GM12891 (cell line): ENCODE measurements around the gene FLVCR1. TPM values are rescaled to one million over a fixed set of nuclear protein-coding genes. Genes with fewer than 3 reads are reported as not detected.

Source experiments
- DNase-seq: peaks from one replicate; pipeline ENCODE4 v3.0.0; 2011; ENCODE audit warnings: low spot score; ENCODE audit not compliant: insufficient read length
- FAIRE-seq: peaks from 2 replicates; lab custom pipeline; 2011; peaks lifted over from hg19 to GRCh38; lab: Jason Lieb, UNC
- PAX5 ChIP-seq: IDR thresholded peaks from 2 replicates; pipeline ENCODE4 v1.6.1; 2011; ENCODE audit warnings: low read length, moderate library complexity, mild to moderate bottlenecking; ENCODE audit not compliant: insufficient read depth, severe bottlenecking
- POLR2A ChIP-seq: IDR thresholded peaks from 2 replicates; pipeline ENCODE4 v1.6.1; 2011; ENCODE audit warnings: low read depth, low read length, control low read depth
- POLR2AphosphoS5 ChIP-seq: IDR thresholded peaks from 2 replicates; pipeline ENCODE4 v1.6.1; 2011; ENCODE audit warnings: low read depth, low read length, control low read depth
- POU2F2 ChIP-seq: IDR thresholded peaks from 2 replicates; pipeline ENCODE4 v1.6.1; 2011; ENCODE audit warnings: low read depth, mild to moderate bottlenecking, control low read depth, low read length, moderate library complexity
- SPI1 ChIP-seq: IDR thresholded peaks from 2 replicates; pipeline ENCODE4 v1.6.1; 2011; ENCODE audit warnings: low read depth, low read length, control low read depth
- TAF1 ChIP-seq: IDR thresholded peaks from 2 replicates; pipeline ENCODE4 v1.6.1; 2011; ENCODE audit warnings: low read depth, low read length, control low read depth
- polyA plus RNA-seq: library from polyadenylated mRNA; unstranded; fragments of >200 nt; gene quantifications from one replicate; pipeline ENCODE4 v1.2.1, GENCODE V29; 2012; ENCODE audit warnings: low read depth, missing spikeins, inconsistent platforms; ENCODE audit not compliant: missing spikeins

The FLVCR1 gene
- 9.5 TPM for polyA plus RNA-seq

GRCh38 chr1:212857992-212858460 is at the start of gene FLVCR1:
Gene FLVCR1, plus strand, starts transcription at chr1:212858275. Its CDS starts 178 bp downstream, at chr1:212858453.
- FAIRE-seq = peak; percentile 99
- DNase-seq = peak; percentile 94
- TF ChIP-seq TAF1 = peak; percentile 65; the same call in 1 of the 2 replicates
- TF ChIP-seq POLR2A = peak; percentile 75
- no peak for TF ChIP-seq SPI1
- TF ChIP-seq PAX5 = no peak
- TF ChIP-seq POU2F2 = peak; percentile 61; the same call in 1 of the 2 replicates
- 0 out of 2 replicates have a peak, but pooled peaks have one; percentile 71 for TF ChIP-seq POLR2AphosphoS5

- TF ChIP-seq POU2F2 (no peak), POLR2AphosphoS5 (no peak), TAF1 (no peak), POLR2A (no peak), SPI1 (no peak)
- no peak for DNase-seq
- peak; percentile 58 for FAIRE-seq
These were observed 43.3 kb upstream of the FLVCR1 start for GRCh38 chr1:212814537-212815334.

GRCh38 chr1:212816567-212817278 is 41.4 kb upstream of the FLVCR1 start:
- FAIRE-seq (no peak), DNase-seq (no peak)
- TF ChIP-seq PAX5 (no peak), POU2F2 (no peak), SPI1 (no peak)

- FAIRE-seq = peak; percentile 77
- no peak for TF ChIP-seq SPI1
- TF ChIP-seq POU2F2 = 0 out of 2 replicates have a peak, but pooled peaks have one; percentile 17
- no peak for DNase-seq
These were observed 38.3 kb upstream of the FLVCR1 start for GRCh38 chr1:212819726-212820125.

- DNase-seq (no peak), FAIRE-seq (peak; percentile 43)
- TF ChIP-seq POLR2AphosphoS5 (no peak), TAF1 (no peak), SPI1 (no peak), PAX5 (no peak), POU2F2 (no peak), POLR2A (no peak)
These were observed 37.1 kb upstream of the FLVCR1 start for GRCh38 chr1:212820969-212821368.

- no peak for DNase-seq
- no peak for FAIRE-seq
- TF ChIP-seq POU2F2 (no peak), POLR2A (no peak), PAX5 (no peak), SPI1 (no peak)
These were observed 35.1 kb upstream of the FLVCR1 start for GRCh38 chr1:212822956-212823355.

- FAIRE-seq = no peak
- DNase-seq = no peak
These were observed 33.9 kb upstream of the FLVCR1 start for GRCh38 chr1:212824201-212824600.

GRCh38 chr1:212825798-212826452 is 32.1 kb upstream of the FLVCR1 start:
- no peak for DNase-seq
- TF ChIP-seq POLR2A = no peak
- TF ChIP-seq POLR2AphosphoS5 = no peak
- TF ChIP-seq SPI1 = no peak
- no peak for TF ChIP-seq POU2F2
- TF ChIP-seq TAF1 = no peak
- no peak for TF ChIP-seq PAX5
- FAIRE-seq = no peak

More at GRCh38 chr1:212824201-212824600, 33.9 kb upstream of the FLVCR1 start:
- no peak for TF ChIP-seq SPI1
- no peak for TF ChIP-seq POLR2AphosphoS5
- no peak for TF ChIP-seq TAF1
- no peak for TF ChIP-seq PAX5
- TF ChIP-seq POLR2A = no peak
- no peak for TF ChIP-seq POU2F2

GRCh38 chr1:212827171-212827776 is 30.8 kb upstream of the FLVCR1 start:
- TF ChIP-seq POLR2A (no peak), SPI1 (no peak), POU2F2 (no peak), POLR2AphosphoS5 (no peak), PAX5 (no peak), TAF1 (no peak)
- no peak for FAIRE-seq
- DNase-seq = no peak
